ENCODE data around the gene SOX1. TPM values are rescaled to one million over a fixed set of nuclear protein-coding genes. Genes with fewer than 3 reads are reported as not detected.

The SOX1 gene
- total and polyA plus RNA-seq, 2 of the 13 experiments (the other 11 are each of a cell fraction or from before 2014, with no cell fraction given): not detected

- BruUV-seq (replicated peaks): no TSS peak
- intact Hi-C loops (cut with micrococcal nuclease; ENCODE audit: unreplicated experiment): no loop called here
- no peak overlapping the region for H3K4me2 ChIP-seq (ENCODE audit: low read depth, low read length)
- ChIA-PET CTCF (ENCODE audit: low intra/inter-chr PET ratio, low total read pairs) (no interaction called here), POLR2A (no interaction called here)
- no peak for TF ChIP-seq PPARG (CRISPR knock-in tag; conservative IDR thresholded peaks at IDR 0.05)
- TF ChIP-seq ZNF629 (CRISPR knock-in tag; conservative IDR thresholded peaks at IDR 0.05): no peak
- TF ChIP-seq ZNF251 (CRISPR knock-in tag; IDR thresholded peaks at IDR 0.05): no peak
- no peak for TF ChIP-seq ZIK1 (CRISPR knock-in tag; IDR thresholded peaks at IDR 0.05; ENCODE audit: borderline replicate concordance, low read depth)
- no peak for TF ChIP-seq NFE2L1 (CRISPR knock-in tag; IDR thresholded peaks at IDR 0.05; ENCODE audit: borderline replicate concordance)
- TF ChIP-seq DDIT3 (CRISPR knock-in tag; IDR thresholded peaks at IDR 0.05): no peak
- TF ChIP-seq, protein P1, sequence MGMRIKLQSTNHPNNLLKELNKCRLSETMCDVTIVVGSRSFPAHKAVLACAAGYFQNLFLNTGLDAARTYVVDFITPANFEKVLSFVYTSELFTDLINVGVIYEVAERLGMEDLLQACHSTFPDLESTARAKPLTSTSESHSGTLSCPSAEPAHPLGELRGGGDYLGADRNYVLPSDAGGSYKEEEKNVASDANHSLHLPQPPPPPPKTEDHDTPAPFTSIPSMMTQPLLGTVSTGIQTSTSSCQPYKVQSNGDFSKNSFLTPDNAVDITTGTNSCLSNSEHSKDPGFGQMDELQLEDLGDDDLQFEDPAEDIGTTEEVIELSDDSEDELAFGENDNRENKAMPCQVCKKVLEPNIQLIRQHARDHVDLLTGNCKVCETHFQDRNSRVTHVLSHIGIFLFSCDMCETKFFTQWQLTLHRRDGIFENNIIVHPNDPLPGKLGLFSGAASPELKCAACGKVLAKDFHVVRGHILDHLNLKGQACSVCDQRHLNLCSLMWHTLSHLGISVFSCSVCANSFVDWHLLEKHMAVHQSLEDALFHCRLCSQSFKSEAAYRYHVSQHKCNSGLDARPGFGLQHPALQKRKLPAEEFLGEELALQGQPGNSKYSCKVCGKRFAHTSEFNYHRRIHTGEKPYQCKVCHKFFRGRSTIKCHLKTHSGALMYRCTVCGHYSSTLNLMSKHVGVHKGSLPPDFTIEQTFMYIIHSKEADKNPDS (CRISPR knock-in tag; IDR thresholded peaks at IDR 0.05): no peak
- no peak for TF ChIP-seq SETDB1 (CRISPR knock-in tag; IDR thresholded peaks at IDR 0.05; ENCODE audit: borderline replicate concordance)
- no peak for TF ChIP-seq ZNF780A (CRISPR knock-in tag; IDR thresholded peaks at IDR 0.05)
- no peak for TF ChIP-seq ZNF841 (CRISPR knock-in tag; IDR thresholded peaks at IDR 0.05; ENCODE audit: borderline replicate concordance)
- TF ChIP-seq ZNF253 (CRISPR knock-in tag; IDR thresholded peaks at IDR 0.05; ENCODE audit: borderline replicate concordance): no peak
- no peak for TF ChIP-seq ZNF350 (CRISPR knock-in tag; IDR thresholded peaks at IDR 0.05; ENCODE audit: borderline replicate concordance, low read depth)
- no peak for TF ChIP-seq KDM5A (IDR thresholded peaks at IDR 0.05; ENCODE audit: borderline replicate concordance, low read length)
- TF ChIP-seq ZFP90 (CRISPR knock-in tag; IDR thresholded peaks at IDR 0.05; ENCODE audit: borderline replicate concordance): no peak
- no peak for TF ChIP-seq U2AF1 (optimal IDR thresholded peaks at IDR 0.05; ENCODE audit: low read depth, low read length)
- no peak overlapping the region for H3K27ac ChIP-seq (ENCODE audit: extremely low read length, insufficient read depth, low read length)
- peaks cover 2 to 46% of the 10 kb centered on the region in 2 experiments for H3K27me3 ChIP-seq (ENCODE audit: control insufficient read depth in 1 of 2, insufficient read depth in 2 of 2, low read length in 2 of 2)
- in situ Hi-C loops (cut with HindIII; ENCODE audit: extremely low pct_ligation_motif_present, low pct_unique_long_range_greater_than_20kb): no loop called here
- WGBS (ENCODE audit: low lambda C conversion rate): 46% methylated on average over 21 of the region's 21 CpGs
- H3K9ac ChIP-seq (ENCODE audit: insufficient read depth, low read depth, low read length): no peak overlapping the region
- no peaks in the 10 kb centered on the region for H3K36me3 ChIP-seq (replicated peaks in 1 of 2; ENCODE audit: control insufficient read depth in 1 of 2, insufficient read depth in 2 of 2, low read length in 2 of 2)
- ATAC-seq (no peak), DNase-seq (ENCODE audit: low spot score) (no peak), FAIRE-seq (no peak)
- H3K79me2 ChIP-seq (ENCODE audit: insufficient read depth, low read length): no peaks in the 10 kb centered on the region
- H2AFZ ChIP-seq (ENCODE audit: low read length): no peak overlapping the region
- no peaks in the 10 kb centered on the region for H3K4me1 ChIP-seq (ENCODE audit: insufficient read depth, low read length)
- H3K9me3 ChIP-seq (ENCODE audit: low read length): no peaks in the 10 kb centered on the region
- H3K4me3 ChIP-seq (replicated peaks in 1 of 3; ENCODE audit: insufficient read depth in 1 of 3, low read depth in 2 of 3, low read length in 3 of 3): no peak overlapping the region
- no peaks in the 10 kb centered on the region for H4K20me1 ChIP-seq (ENCODE audit: insufficient read depth, low read length)
Measured at GRCh38 chr13:112105892-112106291, 38.9 kb downstream of the SOX1 start.
